Measurements from ENCODE around the gene TSACC. TPM values are rescaled to one million over a fixed set of nuclear protein-coding genes. Genes with fewer than 3 reads are reported as not detected.

TSACC gene
- 0.65 and 0.95 TPM in 2 replicates for total RNA-seq
- long read RNA-seq, partial matches to known transcripts: 0 of 1 reads
- long read RNA-seq, other reads (novel, unspliced or antisense): 0 of 1 reads

GRCh38 chr1:156338180-156338976 lies at the start of gene TSACC, which contains the start of gene CCT3:
TSACC (plus strand) TSS chr1:156338526; CDS start chr1:156339758, 1,232 bp downstream.
CCT3 (minus strand) TSS chr1:156338292; CDS start chr1:156338184, 108 bp downstream.
- Mint-ChIP-seq H3K9me3 (ENCODE audit: low read depth) (no peaks in the 10 kb centered on the region), H3K36me3 (ENCODE audit: insufficient read depth) (peaks cover 9% of the 10 kb centered on the region), H3K27ac (peak within 1 kb of the TSS; percentile 96)

GRCh38 chr1:156289857-156290256 lies 48.5 kb upstream of the TSACC start:
- no peaks in the 10 kb centered on the region for H3K27me3 Mint-ChIP-seq
- TF ChIP-seq CTCF (IDR thresholded peaks at IDR 0.05; ENCODE audit: unreplicated experiment): no peak
- peaks cover 16% of the 10 kb centered on the region for H3K4me1 Mint-ChIP-seq (ENCODE audit: low read depth)
- no peaks in the 10 kb centered on the region for H3K9me3 Mint-ChIP-seq (ENCODE audit: low read depth)
- no peak for DNase-seq (ENCODE audit: low spot score, unreplicated experiment)
- H3K27ac Mint-ChIP-seq: no peak overlapping the region
- H3K4me3 Mint-ChIP-seq (ENCODE audit: low read depth): no peak overlapping the region
- peaks cover 1% of the 10 kb centered on the region for H3K36me3 Mint-ChIP-seq (ENCODE audit: insufficient read depth)

More at GRCh38 chr1:156338180-156338976, at the start of gene TSACC, which contains the start of gene CCT3:
- DNase-seq (ENCODE audit: low spot score, unreplicated experiment): peak; percentile 95
- H3K27me3 Mint-ChIP-seq: no peaks in the 10 kb centered on the region
- H3K4me1 Mint-ChIP-seq (ENCODE audit: low read depth): peaks cover 23% of the 10 kb centered on the region
- H3K4me3 Mint-ChIP-seq (ENCODE audit: low read depth): peak within 1 kb of the TSS; percentile 97
- no peak for TF ChIP-seq CTCF (IDR thresholded peaks at IDR 0.05; ENCODE audit: unreplicated experiment)

GRCh38 chr1:156291226-156292061 lies 46.9 kb upstream of the TSACC start:
- peaks cover 1% of the 10 kb centered on the region for H3K36me3 Mint-ChIP-seq (ENCODE audit: insufficient read depth)
- no peaks in the 10 kb centered on the region for H3K9me3 Mint-ChIP-seq (ENCODE audit: low read depth)
- H3K27me3 Mint-ChIP-seq: no peaks in the 10 kb centered on the region
- TF ChIP-seq CTCF (IDR thresholded peaks at IDR 0.05; ENCODE audit: unreplicated experiment): no peak
- peak; percentile 81 for DNase-seq (ENCODE audit: low spot score, unreplicated experiment)
- H3K4me1 Mint-ChIP-seq (ENCODE audit: low read depth): peaks cover 19% of the 10 kb centered on the region
- peak overlapping the region; percentile 76 for H3K4me3 Mint-ChIP-seq (ENCODE audit: low read depth)
- peak overlapping the region; percentile 96 for H3K27ac Mint-ChIP-seq

GRCh38 chr1:156293098-156293434 lies 45.3 kb upstream of the TSACC start:
- peaks cover 1% of the 10 kb centered on the region for H3K36me3 Mint-ChIP-seq (ENCODE audit: insufficient read depth)
- no peak overlapping the region for H3K27ac Mint-ChIP-seq
- no peak overlapping the region for H3K4me3 Mint-ChIP-seq (ENCODE audit: low read depth)

More at GRCh38 chr1:156293098-156293434, 45.3 kb upstream of the TSACC start:
- peaks cover 19% of the 10 kb centered on the region for H3K4me1 Mint-ChIP-seq (ENCODE audit: low read depth)
- H3K27me3 Mint-ChIP-seq: no peaks in the 10 kb centered on the region
- no peak for DNase-seq (ENCODE audit: low spot score, unreplicated experiment)
- TF ChIP-seq CTCF (IDR thresholded peaks at IDR 0.05; ENCODE audit: unreplicated experiment): no peak
- no peaks in the 10 kb centered on the region for H3K9me3 Mint-ChIP-seq (ENCODE audit: low read depth)

All from progenitor cell of endocrine pancreas (in vitro differentiated cells).